Neutrophil (primary cell): ENCODE measurements around the gene TBC1D5.

ENCODE experiments used
- H3K27ac ChIP-seq: fragments of 200-600 bp; sonication (generic); 2 replicates; pipeline ENCODE4 v1.5.1; 2016; ENCODE audit warnings: mild to moderate bottlenecking, moderate library complexity
- H3K27me3 ChIP-seq: fragments of 200-600 bp; sonication (generic); 2 replicates; pipeline ENCODE4 v1.6.0; 2016; ENCODE audit warnings: mild to moderate bottlenecking
- H3K36me3 ChIP-seq: fragments of 200-600 bp; sonication (generic); 2 replicates; pipeline ENCODE4 v1.5.1; 2017
- H3K4me1 ChIP-seq, 2 experiments: fragments of 200-600 bp in 1 of 2; sonication (generic) in 1 of 2; 1 replicate in 1 of 2; 2 replicates in 1 of 2; pipeline versions ENCODE4 v1.5.1 to v1.6.1; 2013 to 2016; ENCODE audit warnings: low read depth in 1 of 2, low read length in 1 of 2, mild to moderate bottlenecking in 1 of 2, moderate library complexity in 1 of 2; ENCODE audit not compliant: control insufficient read depth in 1 of 2, insufficient read depth in 1 of 2
- H3K4me3 ChIP-seq, 2 experiments: fragments of 200-600 bp in 1 of 2; sonication (generic) in 1 of 2; 1 replicate in 1 of 2; 2 replicates in 1 of 2; pipeline ENCODE4 v1.5.1; 2013 to 2016; ENCODE audit warnings: low read depth in 1 of 2, low read length in 1 of 2, mild to moderate bottlenecking in 1 of 2, moderate library complexity in 1 of 2
- H3K9me3 ChIP-seq: fragments of 200-600 bp; sonication (generic); 2 replicates; pipeline ENCODE4 v1.5.1; 2016
- TF ChIP-seq, protein P1 (sequence below): fragments of 200-600 bp; sonication (generic); IDR thresholded peaks from 2 replicates; pipeline ENCODE4 v1.5.1; 2016; ENCODE audit warnings: antibody characterized with exemption

The TBC1D5 gene

DNA sequence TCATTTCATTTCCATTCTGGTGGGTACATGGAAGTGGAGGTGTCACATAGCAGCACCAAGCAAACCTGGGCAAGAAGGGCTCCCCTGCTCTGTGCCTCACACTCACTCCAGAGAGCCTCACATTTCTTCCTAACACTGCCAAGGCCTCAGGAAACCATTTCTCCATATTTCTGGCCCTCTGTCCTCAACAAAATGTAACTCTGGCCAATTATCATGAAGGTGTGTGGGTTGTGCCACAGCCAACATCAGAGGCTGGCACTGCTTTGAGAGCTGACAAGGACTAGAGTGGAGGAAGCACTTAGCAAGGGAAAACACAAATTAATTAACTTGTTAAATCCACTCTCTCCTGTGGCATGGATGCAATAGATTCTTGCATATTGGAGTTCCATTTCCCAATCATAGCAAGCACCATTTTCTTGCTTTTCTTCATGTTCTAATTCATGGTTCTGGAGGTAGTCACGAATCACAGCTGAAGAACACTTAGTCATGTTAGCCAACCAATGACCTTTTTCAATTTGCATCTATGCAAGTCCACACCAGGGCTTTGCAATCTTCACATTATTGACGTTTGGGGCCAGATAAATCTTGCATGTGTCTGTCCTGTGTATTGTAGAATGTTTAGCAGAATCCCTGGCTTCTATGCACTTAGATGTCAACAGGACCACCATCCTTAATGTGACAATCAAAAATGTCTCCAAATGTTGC lies 616.5 kb downstream of the TBC1D5 start:
- H3K27ac ChIP-seq = no peak overlapping the region
- H3K36me3 ChIP-seq = no peaks in the 10 kb centered on the region
- H3K4me1 ChIP-seq = no peaks in the 10 kb centered on the region
- H3K4me3 ChIP-seq = no peak overlapping the region
- H3K9me3 ChIP-seq = no peaks in the 10 kb centered on the region
- TF ChIP-seq, protein P1, sequence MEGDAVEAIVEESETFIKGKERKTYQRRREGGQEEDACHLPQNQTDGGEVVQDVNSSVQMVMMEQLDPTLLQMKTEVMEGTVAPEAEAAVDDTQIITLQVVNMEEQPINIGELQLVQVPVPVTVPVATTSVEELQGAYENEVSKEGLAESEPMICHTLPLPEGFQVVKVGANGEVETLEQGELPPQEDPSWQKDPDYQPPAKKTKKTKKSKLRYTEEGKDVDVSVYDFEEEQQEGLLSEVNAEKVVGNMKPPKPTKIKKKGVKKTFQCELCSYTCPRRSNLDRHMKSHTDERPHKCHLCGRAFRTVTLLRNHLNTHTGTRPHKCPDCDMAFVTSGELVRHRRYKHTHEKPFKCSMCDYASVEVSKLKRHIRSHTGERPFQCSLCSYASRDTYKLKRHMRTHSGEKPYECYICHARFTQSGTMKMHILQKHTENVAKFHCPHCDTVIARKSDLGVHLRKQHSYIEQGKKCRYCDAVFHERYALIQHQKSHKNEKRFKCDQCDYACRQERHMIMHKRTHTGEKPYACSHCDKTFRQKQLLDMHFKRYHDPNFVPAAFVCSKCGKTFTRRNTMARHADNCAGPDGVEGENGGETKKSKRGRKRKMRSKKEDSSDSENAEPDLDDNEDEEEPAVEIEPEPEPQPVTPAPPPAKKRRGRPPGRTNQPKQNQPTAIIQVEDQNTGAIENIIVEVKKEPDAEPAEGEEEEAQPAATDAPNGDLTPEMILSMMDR = no peak
- no peaks in the 10 kb centered on the region for H3K27me3 ChIP-seq

DNA sequence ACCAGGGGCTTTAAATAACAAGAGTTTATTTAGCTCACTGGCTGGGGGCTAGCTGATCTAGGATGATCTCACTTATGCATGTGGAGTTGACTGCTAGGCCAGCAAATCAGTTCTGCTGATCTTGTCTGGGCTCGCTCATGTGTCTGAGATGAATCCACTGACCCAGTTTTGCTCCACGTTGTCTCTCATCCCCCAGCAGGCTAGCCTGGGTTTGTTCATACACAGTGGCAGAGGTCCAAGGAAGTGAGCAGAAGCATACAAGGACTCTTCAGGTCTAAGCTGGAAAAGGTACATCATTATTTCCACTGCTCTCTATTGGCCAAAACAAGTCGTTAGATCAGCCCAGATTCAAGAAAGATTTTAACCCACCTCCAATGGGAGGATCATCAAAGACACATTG lies 619.7 kb downstream of the TBC1D5 start:
- no peak overlapping the region for H3K4me3 ChIP-seq
- no peaks in the 10 kb centered on the region for H3K4me1 ChIP-seq
- H3K36me3 ChIP-seq = no peaks in the 10 kb centered on the region
- TF ChIP-seq, protein P1 = no peak
- no peaks in the 10 kb centered on the region for H3K9me3 ChIP-seq
- H3K27ac ChIP-seq = no peak overlapping the region
- no peaks in the 10 kb centered on the region for H3K27me3 ChIP-seq

DNA sequence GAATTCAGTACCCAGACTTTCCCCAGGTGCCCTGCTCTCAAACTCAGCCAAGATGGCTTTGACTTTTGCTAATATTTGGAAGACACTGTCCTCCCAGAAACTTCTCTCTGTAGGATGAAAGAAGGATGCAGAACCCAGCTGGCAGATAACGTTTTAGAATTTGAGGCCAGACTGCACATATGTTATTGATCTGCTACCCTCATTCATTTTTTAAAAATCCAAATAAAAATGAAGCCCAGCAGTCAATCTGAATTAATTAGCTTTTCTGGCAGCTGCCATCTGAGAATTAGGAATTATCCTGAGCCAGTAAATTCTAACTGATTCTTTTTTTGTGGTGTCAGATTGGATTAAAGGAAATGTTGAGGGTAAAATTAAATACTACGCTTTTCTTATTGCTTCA lies 621.1 kb downstream of the TBC1D5 start:
- Histone ChIP-seq H3K4me1 (no peaks in the 10 kb centered on the region), H3K27ac (no peak overlapping the region), H3K36me3 (no peaks in the 10 kb centered on the region), H3K27me3 (no peaks in the 10 kb centered on the region), H3K9me3 (no peaks in the 10 kb centered on the region), H3K4me3 (no peak overlapping the region)
- TF ChIP-seq, protein P1 = no peak

DNA sequence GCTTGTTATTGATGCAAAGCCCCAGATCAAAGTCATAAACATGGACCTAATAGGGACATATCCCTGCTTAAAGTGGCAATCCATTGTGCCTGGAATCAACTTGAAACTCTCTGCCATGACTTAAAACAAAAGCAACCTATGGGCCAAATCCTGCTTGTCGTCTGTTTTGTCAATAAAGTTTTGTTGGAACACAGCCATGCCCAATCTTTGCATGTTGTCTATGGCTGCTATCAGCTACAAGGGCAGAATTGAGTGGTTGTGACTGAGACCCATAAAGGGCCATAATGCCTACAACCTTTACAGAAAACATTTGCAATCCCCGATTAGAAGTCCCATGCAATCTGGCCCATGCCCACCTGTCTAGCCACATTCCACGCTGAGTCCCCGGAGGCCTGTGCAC lies 622.3 kb downstream of the TBC1D5 start:
- H3K4me3 ChIP-seq = no peak overlapping the region
- TF ChIP-seq, protein P1 = no peak
- no peaks in the 10 kb centered on the region for H3K9me3 ChIP-seq
- H3K27me3 ChIP-seq = no peaks in the 10 kb centered on the region
- H3K27ac ChIP-seq = no peak overlapping the region
- no peaks in the 10 kb centered on the region for H3K4me1 ChIP-seq
- H3K36me3 ChIP-seq = no peaks in the 10 kb centered on the region

DNA sequence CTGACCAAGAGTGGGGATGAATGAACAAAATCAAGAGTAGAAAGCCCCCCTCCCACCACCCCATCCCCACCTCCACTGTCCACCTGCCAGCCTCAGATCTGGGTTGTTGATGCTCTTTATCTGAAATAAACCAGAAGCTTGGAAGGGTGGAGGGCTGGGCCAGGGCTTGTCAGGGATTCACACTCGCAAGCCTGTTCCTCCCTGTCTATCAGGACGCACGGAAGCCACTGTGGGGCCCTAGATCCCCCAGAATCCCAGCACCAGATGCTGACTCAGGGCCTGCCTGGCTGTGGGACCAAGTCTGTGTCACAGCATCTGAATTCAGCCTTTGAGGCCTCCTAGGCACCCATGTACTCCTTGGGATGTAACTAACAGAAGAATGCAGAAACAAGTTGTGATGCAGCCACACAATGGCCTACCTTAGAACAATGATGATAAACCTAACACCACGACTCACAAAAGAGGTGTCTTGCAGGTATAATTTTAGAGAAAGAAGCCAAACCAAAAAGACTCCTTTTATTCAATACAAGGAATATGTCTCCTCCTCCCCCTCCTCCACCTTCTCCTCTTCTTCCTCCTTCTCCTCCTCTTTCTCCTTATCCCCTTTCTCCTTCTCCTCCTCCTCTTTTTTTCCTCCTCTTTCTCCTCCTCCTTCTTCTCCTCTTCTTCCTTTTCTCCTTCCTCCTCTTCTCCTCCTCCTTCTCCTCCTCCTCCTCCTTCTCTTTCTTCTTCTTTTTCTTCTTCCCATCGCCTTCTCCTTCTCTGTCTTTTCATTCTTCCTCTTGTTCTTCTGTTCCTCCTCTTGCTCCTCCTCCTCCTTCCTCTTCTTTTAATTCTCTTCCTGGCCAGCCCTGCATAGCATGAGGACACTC lies 623.0 kb downstream of the TBC1D5 start:
- Histone ChIP-seq H3K9me3 (no peaks in the 10 kb centered on the region), H3K27me3 (no peaks in the 10 kb centered on the region), H3K4me1 (no peaks in the 10 kb centered on the region), H3K4me3 (no peak overlapping the region), H3K36me3 (no peaks in the 10 kb centered on the region), H3K27ac (no peak overlapping the region)
- TF ChIP-seq, protein P1 = no peak
